ENCODE measurements around the gene TAL1.

- TF ChIP-seq, protein P1, sequence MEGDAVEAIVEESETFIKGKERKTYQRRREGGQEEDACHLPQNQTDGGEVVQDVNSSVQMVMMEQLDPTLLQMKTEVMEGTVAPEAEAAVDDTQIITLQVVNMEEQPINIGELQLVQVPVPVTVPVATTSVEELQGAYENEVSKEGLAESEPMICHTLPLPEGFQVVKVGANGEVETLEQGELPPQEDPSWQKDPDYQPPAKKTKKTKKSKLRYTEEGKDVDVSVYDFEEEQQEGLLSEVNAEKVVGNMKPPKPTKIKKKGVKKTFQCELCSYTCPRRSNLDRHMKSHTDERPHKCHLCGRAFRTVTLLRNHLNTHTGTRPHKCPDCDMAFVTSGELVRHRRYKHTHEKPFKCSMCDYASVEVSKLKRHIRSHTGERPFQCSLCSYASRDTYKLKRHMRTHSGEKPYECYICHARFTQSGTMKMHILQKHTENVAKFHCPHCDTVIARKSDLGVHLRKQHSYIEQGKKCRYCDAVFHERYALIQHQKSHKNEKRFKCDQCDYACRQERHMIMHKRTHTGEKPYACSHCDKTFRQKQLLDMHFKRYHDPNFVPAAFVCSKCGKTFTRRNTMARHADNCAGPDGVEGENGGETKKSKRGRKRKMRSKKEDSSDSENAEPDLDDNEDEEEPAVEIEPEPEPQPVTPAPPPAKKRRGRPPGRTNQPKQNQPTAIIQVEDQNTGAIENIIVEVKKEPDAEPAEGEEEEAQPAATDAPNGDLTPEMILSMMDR (IDR thresholded peaks at IDR 0.05) = no peak
- no peak for TF ChIP-seq POLR2A (IDR thresholded peaks at IDR 0.05)
These were observed 44.8 kb upstream of the TAL1 start for GRCh38 chr1:47276850-47277249.
